HG03135 (cell line): ENCODE results near the gene ALPG.
"Not testable (repeated sequence)": the region's sequence is repeated elsewhere in the genome, so short reads cannot be mapped to it uniquely, and the experiment has no call there.

ENCODE experiments used
- ATAC-seq: cut with Tn5 transposase; IDR thresholded peaks from one replicate; pipeline ENCODE4 v1.9.1; 2021; ENCODE audit warnings: mild to moderate bottlenecking, moderate library complexity; ENCODE audit not compliant: unreplicated experiment

Gene ALPG

DNA sequence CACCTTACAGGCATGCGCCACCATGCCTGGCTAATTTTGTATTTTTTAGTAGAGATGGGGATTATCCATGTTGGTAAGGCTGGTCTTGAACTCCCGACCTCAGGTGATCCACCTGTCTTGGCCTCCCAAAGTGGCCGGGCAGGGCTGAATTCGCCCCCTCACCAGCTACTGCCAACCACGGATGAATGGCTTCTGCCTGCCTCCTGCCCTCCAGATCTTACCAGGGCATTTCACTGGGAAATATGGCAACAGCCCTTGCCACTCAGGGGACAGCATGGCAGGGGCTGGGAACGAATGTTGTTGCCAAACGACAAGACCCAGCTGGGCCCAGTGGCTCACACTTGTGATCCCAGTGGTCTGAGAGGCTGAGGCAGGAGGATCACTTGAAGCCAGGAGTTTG lies 29.9 kb upstream of the ALPG start:
- no peak for ATAC-seq

DNA sequence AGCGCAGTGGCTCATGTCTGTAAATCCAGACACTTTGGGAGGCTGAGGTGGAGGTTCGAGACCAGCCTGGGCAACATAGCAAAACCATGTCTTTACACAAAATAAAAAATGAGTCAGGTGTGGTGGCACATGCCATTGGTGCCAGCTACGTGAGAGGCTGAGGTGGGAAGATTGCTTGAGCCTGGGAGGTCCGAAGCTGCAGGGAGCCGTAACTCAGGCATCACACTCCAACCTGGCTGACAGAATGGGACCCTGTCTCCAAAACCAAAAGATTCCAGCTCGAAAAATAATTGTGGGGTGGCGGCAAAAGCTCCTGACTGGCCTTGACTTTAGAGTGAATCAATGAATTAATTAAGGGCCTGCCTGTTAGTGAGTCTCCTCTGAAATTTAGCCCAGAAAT lies 29.3 kb upstream of the ALPG start:
- ATAC-seq, result no peak

DNA sequence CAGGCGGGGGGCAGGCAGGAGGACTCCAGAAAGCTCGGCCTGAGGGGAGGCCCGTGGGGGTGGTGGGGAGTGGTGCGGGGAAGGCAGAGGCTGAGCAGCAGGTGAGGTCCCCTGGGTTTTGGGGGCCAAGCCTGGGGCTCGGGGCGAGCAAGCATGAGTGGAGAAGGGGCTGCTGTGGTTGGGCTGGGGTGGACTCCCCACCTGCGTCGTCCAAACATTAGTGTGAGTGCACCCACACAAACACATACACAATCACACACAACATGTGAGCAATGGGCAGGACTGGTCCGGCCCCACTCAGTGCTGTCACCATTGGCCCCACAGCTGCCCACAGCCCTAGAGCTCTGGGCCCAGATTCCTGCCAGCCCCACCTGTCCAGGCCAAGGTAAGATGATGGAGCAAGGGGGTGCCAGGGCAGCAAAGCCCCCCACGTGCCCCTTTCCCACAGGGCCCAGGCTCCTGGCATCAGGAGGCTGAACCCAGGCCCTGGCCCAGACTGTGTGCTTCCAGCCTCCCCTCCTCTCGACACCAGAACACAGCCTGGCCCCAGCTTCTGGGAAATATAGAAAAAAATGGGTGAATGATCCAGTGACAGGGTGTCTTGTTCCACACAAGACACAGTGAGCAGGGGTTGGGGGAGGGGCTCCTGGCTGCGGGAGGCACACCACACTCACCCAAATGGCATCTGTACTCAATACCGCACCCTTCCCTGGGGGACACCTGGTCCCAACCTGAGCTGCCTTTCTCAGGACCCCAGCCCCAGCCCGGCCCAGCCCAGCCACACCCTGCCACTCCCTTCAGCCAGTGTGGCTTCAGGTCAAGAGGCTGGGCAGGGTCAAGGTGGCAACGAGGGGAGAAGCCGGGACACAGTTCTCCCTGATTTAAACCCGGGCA lies 28.6 kb upstream of the ALPG start:
- no peak for ATAC-seq

DNA sequence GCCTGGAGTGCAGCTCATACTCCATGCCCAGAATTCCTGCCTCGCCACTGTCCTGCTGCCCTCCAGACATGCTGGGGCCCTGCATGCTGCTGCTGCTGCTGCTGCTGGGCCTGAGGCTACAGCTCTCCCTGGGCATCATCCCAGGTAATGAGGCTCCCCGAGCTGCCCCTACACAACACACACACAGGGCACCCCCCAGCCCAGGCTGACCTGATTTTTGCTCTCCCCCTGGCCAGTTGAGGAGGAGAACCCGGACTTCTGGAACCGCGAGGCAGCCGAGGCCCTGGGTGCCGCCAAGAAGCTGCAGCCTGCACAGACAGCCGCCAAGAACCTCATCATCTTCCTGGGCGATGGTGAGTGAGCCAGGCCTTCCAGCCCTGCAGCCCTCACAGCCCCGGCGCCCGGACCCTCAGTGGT lies 27.9 kb upstream of the ALPG start, which contains the start of gene ALPP:
TSS of gene ALPP (plus strand) at position 17 of the 417 bp plus-strand sequence. CDS start at position 69, 52 bp downstream.
- ATAC-seq, result not testable (repeated sequence)

DNA sequence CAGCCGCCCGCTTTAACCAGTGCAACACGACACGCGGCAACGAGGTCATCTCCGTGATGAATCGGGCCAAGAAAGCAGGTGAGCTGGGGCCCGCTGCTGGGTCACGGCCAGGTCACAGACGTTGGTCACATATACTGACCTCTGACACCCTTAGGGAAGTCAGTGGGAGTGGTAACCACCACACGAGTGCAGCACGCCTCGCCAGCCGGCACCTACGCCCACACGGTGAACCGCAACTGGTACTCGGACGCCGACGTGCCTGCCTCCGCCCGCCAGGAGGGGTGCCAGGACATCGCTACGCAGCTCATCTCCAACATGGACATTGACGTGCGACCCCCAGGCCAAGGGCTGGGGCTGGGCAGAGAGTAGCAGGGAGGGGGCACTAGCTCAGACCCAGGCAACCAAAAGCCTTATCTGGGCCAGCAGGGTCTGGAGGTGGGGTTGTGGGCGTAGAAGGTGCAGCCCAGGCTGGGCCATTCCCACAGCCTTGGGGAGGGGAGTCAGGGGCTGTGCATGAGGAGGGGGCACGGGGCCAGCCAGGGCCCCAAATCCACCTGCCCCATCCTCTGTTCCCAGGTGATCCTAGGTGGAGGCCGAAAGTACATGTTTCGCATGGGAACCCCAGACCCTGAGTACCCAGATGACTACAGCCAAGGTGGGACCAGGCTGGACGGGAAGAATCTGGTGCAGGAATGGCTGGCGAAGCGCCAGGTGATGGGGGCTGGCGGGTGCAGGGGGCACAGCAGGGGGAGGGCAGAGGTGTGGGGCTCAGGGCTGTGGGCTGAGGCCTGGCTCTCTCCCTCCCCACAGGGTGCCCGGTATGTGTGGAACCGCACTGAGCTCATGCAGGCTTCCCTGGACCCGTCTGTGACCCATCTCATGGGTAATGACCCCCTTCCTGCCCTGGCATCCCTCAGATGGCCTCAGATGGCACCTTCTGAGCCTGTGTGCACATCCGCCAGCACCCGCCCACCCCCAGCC lies 26.7 kb upstream of the ALPG start:
- not testable (repeated sequence) for ATAC-seq

DNA sequence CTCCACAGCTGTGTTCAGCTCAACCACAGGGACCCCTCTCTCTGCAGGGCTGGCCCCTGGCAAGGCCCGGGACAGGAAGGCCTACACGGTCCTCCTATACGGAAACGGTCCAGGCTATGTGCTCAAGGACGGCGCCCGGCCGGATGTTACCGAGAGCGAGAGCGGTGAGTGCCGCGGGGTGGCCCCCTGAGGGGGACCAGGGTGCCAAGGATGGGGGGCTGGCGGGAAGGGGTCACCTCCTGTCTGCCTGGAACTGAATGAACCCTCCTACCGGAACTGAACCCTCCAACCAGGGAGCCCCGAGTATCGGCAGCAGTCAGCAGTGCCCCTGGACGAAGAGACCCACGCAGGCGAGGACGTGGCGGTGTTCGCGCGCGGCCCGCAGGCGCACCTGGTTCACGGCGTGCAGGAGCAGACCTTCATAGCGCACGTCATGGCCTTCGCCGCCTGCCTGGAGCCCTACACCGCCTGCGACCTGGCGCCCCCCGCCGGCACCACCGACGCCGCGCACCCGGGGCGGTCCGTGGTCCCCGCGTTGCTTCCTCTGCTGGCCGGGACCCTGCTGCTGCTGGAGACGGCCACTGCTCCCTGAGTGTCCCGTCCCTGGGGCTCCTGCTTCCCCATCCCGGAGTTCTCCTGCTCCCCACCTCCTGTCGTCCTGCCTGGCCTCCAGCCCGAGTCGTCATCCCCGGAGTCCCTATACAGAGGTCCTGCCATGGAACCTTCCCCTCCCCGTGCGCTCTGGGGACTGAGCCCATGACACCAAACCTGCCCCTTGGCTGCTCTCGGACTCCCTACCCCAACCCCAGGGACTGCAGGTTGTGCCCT lies 25.2 kb upstream of the ALPG start:
- not testable (repeated sequence) for ATAC-seq

DNA sequence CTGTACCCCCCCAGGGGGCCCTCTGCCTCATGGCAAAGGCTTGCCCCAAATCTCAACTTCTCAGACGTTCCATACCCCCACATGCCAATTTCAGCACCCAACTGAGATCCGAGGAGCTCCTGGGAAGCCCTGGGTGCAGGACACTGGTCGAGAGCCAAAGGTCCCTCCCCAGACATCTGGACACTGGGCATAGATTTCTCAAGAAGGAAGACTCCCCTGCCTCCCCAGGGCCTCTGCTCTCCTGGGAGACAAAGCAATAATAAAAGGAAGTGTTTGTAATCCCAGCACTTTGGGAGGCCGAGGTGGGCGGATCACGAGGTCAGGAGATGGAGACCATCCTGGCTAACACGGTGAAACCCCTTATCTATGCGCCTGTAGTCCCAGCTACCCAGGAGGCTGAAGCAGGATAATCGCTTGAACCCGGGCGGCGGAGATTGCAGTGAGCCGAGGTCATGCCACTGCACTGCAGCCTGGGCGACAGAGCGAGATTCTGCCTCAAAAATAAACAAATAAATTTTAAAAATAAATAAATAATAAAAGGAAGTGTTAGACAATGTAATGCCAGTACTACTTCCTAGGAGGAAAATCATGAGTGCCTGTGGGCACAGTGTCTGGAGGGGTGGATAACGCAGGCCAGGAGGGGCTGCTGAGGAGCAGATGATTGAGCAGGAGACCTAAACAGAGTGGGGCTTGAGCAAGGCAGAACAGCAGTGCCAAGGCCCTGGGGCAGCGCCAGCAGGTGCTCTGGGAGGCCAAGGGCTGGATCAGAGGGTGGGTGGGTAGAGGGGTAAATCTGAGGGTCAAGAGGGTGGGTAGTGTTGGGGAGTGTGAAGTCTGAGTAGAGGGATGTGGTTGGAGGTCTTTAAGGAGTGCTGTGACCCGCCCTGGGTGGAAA lies 24.1 kb upstream of the ALPG start:
- no peak for ATAC-seq

DNA sequence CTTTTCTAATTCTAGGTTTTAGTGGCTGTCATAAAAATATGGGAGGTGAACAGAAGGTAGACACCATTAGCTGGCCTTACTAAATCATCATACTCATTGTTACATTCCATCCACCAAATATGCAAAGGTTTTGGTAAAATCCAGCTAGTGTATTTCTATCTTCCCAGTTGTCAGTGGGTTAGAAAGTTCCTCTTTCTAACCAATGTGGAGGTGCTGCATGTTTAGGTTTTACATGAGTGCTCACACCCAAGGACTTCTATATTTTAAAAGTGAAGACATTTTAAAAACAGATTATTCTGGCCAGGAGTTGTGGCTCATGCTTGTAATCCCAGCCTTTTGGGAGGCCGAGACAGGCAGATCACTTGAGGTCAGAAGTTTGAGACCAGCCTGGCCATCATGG lies 22.2 kb upstream of the ALPG start:
- ATAC-seq, result no peak

DNA sequence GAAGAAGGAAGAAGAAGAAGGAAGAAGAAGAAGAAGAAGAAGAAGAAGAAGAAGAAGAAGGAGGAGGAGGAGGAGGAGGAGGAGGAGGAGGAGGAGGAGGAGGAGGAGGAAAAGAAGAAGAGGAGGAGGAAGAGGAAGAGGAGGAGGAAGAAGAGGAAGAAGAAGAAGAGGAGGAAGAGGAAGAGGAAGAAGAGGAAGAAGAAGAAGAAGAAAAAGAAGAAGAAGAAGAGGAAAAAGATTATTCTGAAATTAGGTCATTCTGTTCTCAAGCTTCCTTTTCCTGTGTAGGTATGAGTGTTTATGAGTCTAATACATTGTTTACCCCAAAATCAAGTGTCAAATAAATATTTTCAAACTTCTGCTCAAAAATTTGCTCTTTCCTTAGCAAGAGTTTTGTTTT lies 21.6 kb upstream of the ALPG start:
- not testable (repeated sequence) for ATAC-seq

DNA sequence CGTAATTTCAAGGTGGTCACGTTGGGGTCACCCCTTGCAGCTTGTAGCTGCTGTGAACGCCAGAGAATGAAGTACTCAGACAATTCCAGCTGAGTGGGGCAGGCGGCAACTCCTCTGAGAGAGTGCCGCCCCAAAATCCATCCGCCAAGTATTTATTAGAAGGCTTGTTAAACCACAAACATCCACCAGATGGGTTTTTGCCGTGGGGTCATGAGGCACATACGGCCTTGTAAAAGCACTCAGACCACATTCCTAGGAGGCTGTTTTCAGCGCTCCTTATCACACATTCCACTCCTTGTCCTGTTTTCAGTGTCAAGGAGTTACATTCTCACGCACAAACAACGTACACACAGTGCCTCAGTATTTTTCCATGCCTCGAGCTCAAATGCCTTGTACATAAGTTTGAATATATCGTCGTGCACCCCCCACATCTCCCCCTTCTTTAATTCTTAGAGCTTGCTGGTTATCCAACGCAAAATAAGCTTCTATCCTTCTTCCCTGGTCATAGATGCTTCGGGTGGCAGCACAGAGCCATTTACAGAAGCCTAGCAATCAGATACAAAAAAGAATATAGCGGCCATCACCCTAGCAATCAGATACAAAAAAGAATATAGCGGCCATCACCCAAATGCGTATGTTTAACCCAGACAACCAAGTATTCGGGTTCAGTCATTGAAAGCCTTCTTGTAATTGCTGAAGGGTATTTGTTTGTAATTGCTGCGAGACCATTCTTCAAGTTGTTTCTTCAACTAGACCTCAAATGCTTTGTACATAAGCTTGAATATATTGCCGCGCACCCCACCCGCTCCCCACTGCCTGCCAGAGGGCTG lies 20.8 kb upstream of the ALPG start:
- no peak for ATAC-seq

DNA sequence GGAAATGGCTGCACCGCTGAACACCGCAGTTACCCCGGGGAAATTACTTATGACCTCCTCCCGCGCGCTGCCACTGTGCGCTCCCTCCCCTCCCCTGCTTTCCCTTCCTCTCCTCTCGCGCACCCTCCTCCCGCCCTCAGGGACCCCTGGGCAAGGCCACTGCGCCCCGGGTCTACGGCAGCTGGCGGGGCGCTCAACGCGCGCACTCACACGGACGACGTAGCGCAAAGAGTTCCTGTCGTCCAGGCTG lies 20.2 kb upstream of the ALPG start:
- ATAC-seq, result no peak

DNA sequence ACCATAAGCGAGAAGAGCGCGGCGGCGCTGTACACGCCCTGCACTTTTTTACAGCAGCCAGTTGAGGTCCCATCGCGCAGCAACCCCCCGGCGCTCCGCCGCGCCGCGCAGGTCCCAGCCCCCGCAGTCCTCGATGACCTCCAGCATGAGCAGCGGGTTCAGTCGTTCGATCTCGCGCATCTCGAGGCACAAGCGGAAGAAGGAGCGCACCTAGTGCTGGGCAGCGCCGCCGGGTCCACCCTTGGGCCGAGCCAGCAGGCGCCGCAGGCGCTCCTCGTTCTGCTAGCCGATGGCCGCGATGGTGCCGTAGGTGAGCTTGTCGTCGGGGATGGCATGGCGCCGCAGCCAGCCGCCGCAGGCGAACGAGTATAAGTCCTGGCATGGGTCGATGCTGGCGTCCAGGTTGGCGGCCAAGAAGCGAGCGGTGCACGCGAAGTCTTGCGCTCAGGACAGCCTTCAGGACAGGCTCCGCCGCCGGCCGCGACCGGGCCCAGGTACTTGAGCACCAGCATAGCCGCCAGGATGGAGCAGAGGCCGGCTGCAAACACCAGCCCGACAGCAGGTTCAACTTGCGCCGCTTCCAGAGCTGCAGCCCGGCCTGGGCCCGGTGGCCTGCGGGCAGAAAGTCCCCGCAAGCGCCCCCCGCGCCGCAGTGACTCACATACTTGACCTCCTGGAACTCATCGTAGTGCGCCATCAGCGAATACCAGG lies 19.7 kb upstream of the ALPG start:
- no peak for ATAC-seq

DNA sequence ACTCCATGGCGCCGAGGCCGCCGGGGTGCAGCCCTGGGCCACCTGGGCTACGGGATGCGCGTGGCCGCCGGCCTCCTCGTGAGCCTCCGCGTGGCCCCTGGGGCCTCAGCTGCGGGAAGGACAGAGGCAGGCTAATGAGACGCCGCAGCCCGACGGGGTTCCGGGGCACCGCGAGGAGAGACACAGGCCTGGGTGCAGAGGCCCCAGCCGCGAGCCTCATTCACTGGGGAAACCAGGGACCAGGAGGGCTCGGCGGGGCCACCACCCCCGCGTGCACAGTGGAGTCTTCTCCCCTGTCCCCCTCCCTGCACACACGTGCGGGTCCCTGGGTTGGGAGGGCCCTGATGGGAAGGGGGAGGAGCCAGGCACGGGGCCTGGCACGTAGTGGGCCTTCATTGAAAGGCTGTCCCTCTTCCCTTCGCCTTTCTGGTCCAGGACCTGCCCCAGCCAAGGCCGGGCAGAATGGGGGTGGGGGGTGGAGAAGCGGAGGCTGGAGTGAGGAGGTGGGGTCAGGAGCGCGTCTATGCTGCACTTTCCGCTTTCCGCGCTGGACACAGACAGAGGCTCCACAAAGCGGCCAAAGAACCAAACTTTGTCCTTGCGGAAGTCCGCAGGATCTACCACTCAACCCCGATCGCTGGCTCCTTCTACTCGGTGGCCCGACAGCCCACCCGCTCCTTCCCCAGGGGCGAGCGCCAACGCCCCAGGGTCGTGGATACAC lies 19.0 kb upstream of the ALPG start:
- no peak for ATAC-seq

DNA sequence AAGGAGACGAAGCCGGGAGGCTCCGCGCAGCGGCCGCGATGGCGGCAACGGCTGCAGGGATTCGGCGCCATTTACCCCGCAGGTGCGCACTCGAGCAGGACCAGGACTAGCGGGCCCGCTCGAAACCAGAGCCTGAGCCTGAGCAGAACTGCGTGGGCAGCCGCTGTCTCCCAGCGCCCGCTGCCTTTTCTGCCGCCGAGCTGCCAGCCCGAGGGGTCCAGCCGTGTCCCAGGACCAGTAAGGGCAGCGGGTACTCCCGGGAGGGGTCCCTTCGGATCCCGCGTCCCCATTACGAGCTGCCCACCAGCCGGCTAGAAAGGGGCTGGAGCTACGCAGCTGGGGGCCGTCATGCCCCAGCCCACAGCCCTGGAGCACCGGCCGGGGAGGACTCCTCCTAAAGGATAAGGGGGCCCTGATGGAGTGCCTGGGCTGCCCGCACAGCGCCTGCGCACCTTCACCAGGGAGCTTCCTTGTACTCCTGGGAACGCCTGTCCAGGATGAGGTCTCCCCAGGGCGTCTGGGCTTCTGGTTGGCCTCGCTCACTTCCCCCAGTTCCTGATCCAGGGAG lies 18.2 kb upstream of the ALPG start:
- ATAC-seq, result no peak

DNA sequence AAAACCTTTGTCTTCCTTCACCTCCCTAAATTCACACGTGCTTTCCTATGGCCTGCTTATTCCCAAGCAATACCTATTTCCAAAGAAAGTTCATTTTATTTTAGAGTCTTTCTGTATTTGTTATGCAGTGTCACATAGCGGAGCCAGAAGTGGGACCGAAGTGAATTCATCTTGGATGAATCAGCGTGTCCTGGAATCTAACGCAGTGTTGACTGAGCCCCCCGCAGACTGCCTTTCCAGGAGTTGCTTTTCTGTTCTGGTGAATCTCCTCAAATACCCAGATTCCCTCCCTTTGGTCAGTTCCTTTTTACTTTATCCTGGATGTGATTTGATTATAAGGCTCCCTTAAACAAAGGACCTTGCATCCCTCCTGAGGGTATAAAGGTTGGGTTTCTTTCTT lies 17.3 kb upstream of the ALPG start:
- ATAC-seq, result no peak

DNA sequence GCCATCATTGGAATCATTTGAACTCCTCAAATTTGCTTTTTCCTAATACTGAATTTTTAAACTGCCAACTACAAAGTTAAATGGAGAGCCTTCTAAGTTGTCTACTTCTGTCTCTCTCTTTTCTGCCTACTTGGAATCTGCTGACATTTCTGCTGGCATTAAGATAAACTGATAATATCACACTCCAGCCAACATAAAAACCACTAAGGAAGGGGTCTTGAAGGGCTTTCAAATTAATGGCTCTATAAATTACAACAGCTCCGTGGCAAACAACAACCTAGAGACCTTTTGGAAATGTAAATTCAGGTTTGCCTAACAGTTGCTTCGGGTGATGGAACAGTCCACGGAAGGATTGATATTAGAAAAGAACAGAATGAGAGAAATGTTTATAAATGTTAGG lies 16.0 kb upstream of the ALPG start:
- no peak for ATAC-seq

DNA sequence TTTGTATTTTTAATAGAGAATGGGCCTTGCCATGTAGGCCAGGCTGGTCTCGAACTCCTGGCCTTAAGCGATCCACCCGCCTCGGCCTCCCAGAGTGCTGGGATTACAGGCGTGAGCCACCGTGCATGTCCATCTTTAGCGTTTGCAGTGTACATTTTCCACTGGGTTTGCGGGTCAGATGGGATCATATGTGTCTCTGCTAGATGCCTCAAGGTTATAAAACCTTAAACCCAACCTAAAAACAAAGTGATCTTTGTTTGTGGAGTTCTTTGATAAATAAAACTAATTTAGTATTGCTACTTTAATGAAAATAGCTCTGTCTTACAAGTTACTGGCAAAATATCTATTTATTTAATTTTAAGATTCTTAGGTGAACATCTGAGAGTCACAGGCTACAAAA lies 13.1 kb upstream of the ALPG start:
- ATAC-seq, result no peak

DNA sequence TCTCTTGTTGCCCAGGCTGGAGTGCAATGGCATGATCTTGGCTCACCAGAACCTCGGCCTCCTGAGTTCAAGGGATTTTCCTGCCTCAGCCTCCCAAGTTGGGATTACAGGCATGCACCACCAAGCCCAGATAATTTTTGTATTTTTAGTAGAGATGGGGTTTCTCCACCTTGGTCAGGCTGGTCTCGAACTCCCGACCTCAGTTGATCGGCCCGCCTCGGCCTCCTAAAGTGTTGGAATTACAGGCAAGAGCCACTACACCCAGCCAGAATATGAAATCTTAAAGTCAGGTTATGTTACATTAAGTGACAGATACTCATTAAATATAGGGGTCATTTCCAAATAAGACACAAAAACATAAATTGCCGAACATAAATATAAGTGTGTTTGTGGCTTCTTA lies 12.2 kb upstream of the ALPG start:
- ATAC-seq, result not testable (repeated sequence)
